HepG2 (cell line): Measurements from ENCODE around the gene CES2. TPM values are rescaled to one million over a fixed set of nuclear protein-coding genes. Genes with fewer than 3 reads are reported as not detected.
A peak's percentile ranks its signal among the peaks of the same experiment; 100 is the strongest.

Source experiments
- AKAP8 ChIP-seq: sonication (generic); formaldehyde crosslinking; IDR thresholded peaks from 2 replicates; pipeline ENCODE4 v1.5.1; 2020; ENCODE audit warnings: mild to moderate bottlenecking, missing genetic modification reagents
- ATF6 ChIP-seq: sonication (generic); formaldehyde crosslinking; conservative IDR thresholded peaks from 2 replicates; pipeline ENCODE4 v1.4.0; 2020; ENCODE audit warnings: missing genetic modification reagents
- BCL3 ChIP-seq: sonication (generic); formaldehyde crosslinking; IDR thresholded peaks from 2 replicates; pipeline ENCODE4 v1.5.1; 2020; ENCODE audit warnings: mild to moderate bottlenecking, missing genetic modification reagents, moderate library complexity
- GATAD2A ChIP-seq: IDR thresholded peaks from 2 replicates; pipeline ENCODE4 v1.6.1; 2016
- GMEB2 ChIP-seq: IDR thresholded peaks from 2 replicates; pipeline ENCODE4 v1.6.1; 2016; ENCODE audit warnings: missing biosample characterization, missing genetic modification reagents, low read depth
- HDAC6 ChIP-seq: fragments of 200-600 bp; sonication (generic); IDR thresholded peaks from 2 replicates; pipeline ENCODE4 v1.7.0; 2017; ENCODE audit warnings: mild to moderate bottlenecking, antibody characterized with exemption, low read length, low read depth
- IKZF1 ChIP-seq: fragments of 450-650 bp; IDR thresholded peaks from 2 replicates; pipeline ENCODE4 v1.7.1; 2016
- MXD3 ChIP-seq: IDR thresholded peaks from 2 replicates; pipeline ENCODE4 v1.6.1; 2016; ENCODE audit warnings: mild to moderate bottlenecking, missing biosample characterization, missing genetic modification reagents
- NFE2L1 ChIP-seq: sonication (generic); formaldehyde crosslinking; IDR thresholded peaks from 2 replicates; pipeline ENCODE4 v1.4.0; 2020; ENCODE audit warnings: missing genetic modification reagents, mild to moderate bottlenecking, borderline replicate concordance
- RELA ChIP-seq: sonication (generic); formaldehyde crosslinking; IDR thresholded peaks from 2 replicates; pipeline ENCODE4 v1.4.0; 2020; ENCODE audit warnings: missing genetic modification reagents
- TEF ChIP-seq: sonication (generic); formaldehyde crosslinking; IDR thresholded peaks from 2 replicates; pipeline ENCODE4 v1.5.0; 2020; ENCODE audit warnings: missing genetic modification reagents
- TFE3 ChIP-seq: IDR thresholded peaks from 2 replicates; pipeline ENCODE4 v1.6.1; 2016
- THRA ChIP-seq: sonication (generic); formaldehyde crosslinking; IDR thresholded peaks from 2 replicates; pipeline ENCODE4 v1.4.0; 2020; ENCODE audit warnings: missing genetic modification reagents, borderline replicate concordance
- ZBTB2 ChIP-seq: sonication (generic); formaldehyde crosslinking; IDR thresholded peaks from 2 replicates; pipeline ENCODE4 v1.8.0; 2022; ENCODE audit warnings: low read depth, missing genetic modification reagents
- ZNF317 ChIP-seq: sonication (generic); formaldehyde crosslinking; IDR thresholded peaks from 2 replicates; pipeline ENCODE4 v1.5.0; 2020; ENCODE audit warnings: mild to moderate bottlenecking, missing genetic modification reagents
- ZNF333 ChIP-seq: sonication (generic); formaldehyde crosslinking; IDR thresholded peaks from 2 replicates; pipeline ENCODE4 v1.4.0; 2020; ENCODE audit warnings: mild to moderate bottlenecking, missing genetic modification reagents, borderline replicate concordance
- ZNF337 ChIP-seq: sonication (generic); formaldehyde crosslinking; IDR thresholded peaks from 2 replicates; pipeline ENCODE4 v1.5.1; 2020; ENCODE audit warnings: missing genetic modification reagents, low read depth, mild to moderate bottlenecking, borderline replicate concordance
- ZNF572 ChIP-seq: sonication (generic); formaldehyde crosslinking; IDR thresholded peaks from 2 replicates; pipeline ENCODE4 v1.5.1; 2020; ENCODE audit warnings: mild to moderate bottlenecking, missing genetic modification reagents
- polyA plus RNA-seq, 8 experiments: library from polyadenylated mRNA; depleted of rRNA in 3 of 8; stranded (reverse) in 7 of 8; unstranded in 1 of 8; fragments of >200 nt; fragmentation: Illumina TruSeq in 4 of 8; extraction: Trizol in 4 of 8; gene quantifications; 2 replicates each; pipeline versions ENCODE4 v1.2.1 to v1.2.3, GENCODE V29; 2011 to 2016; ENCODE audit warnings: low read depth in 4 of 8, missing spikeins in 1 of 8, mixed read lengths in 1 of 8; ENCODE audit not compliant: insufficient read depth in 1 of 8
- total RNA-seq, 5 experiments: library from RNA; depleted of rRNA; stranded (reverse); fragments of >200 nt; fragmentation: Illumina TruSeq; extraction: Trizol; gene quantifications; 2 replicates each; pipeline ENCODE4 v1.2.3, GENCODE V29; 2016; ENCODE audit warnings: low read depth in 1 of 5

The CES2 gene
- total and polyA plus RNA-seq, 2 of the 13 experiments (the other 11 are each of a cell fraction or from before 2014, with no cell fraction given): 50.6 to 63.8 TPM

- TF ChIP-seq ZBTB2 (CRISPR knock-in tag) (no peak), NFE2L1 (no peak), ZNF337 (no peak), HDAC6 (no peak), RELA (CRISPR knock-in tag) (no peak), AKAP8 (CRISPR knock-in tag) (no peak), ATF6 (no peak), ZNF572 (0 out of 2 replicates have a peak, but pooled peaks have one; percentile 62), MXD3 (CRISPR knock-in tag) (no peak), THRA (CRISPR knock-in tag) (peak; percentile 79), GATAD2A (CRISPR knock-in tag) (peak; percentile 88), TFE3 (no peak; the same call in 1 of the 2 replicates), TEF (CRISPR knock-in tag) (no peak), GMEB2 (CRISPR knock-in tag) (no peak), BCL3 (0 out of 2 replicates have a peak, but pooled peaks have one; percentile 25), IKZF1 (no peak), ZNF317 (peak; percentile 45; the same call in 1 of the 2 replicates), ZNF333 (no peak)
Observed at GRCh38 chr16:66904846-66905632, 30.3 kb upstream of the CES2 start (continued).
